ENCODE measurements around the gene NCOA7. TPM values are rescaled to one million over a fixed set of nuclear protein-coding genes. Genes with fewer than 3 reads are reported as not detected.

NCOA7 gene
- total RNA-seq, 2 experiments from 2014 or later = 58.1 to 58.5 TPM

DNA sequence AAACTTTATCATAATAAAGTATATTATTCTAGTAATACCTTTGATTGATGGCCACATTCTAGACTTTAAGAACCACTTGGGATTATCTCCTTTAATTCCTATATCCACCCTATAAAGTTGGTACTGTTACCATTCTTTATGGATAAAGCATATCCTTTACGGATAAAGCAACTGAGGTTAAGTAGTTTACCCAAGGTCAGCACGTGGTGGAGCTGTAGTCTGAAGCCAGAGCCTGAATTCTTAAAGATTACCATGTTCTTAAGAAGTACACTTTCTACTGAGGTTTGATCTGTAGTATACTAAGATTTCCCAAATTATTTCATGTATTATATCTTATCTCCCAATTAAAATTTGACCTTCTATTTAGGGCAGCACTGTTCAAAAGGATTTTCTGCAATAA is 3.0 kb upstream of the NCOA7 start:
- ChIA-PET POLR2A (no interaction called here), CTCF (interaction anchor here (1.4 kb wide), 1 partner anchor 169 kb away, joined by 3 read pairs; the partner anchor contains the start of gene HINT3)

DNA sequence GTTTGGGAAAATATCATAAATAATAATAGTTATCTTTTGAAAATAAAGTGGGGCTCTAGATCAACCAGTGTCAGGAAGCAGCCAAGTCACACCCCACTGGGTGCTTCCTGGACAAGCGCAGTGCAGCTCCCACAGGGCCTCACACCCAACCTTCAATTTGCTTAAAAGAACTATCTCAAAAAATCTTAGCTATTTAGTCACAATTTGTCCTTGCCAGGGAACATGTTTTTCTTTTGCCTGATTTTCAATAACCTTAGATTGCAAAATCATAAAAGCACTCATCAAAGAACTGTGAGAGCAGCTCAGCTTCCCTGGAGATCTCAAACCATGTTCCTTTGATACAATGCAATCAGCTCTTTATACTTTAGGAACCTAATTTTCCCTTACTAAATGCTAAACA is 1.6 kb upstream of the NCOA7 start:
- CTCF ChIA-PET = interaction anchor here (1.2 to 3.7 kb wide), 5 partner anchors 8 to 197 kb away, joined by 3 to 29 read pairs (median 11); partner anchors contain the start of genes HINT3 and TRMT11
- POLR2A ChIA-PET = interaction anchor here (0.5 to 4.5 kb wide), 6 partner anchors 8 to 488 kb away, joined by 3 to 72 read pairs (median 18); partner anchors contain the start of genes HDDC2, HINT3 and TRMT11

DNA sequence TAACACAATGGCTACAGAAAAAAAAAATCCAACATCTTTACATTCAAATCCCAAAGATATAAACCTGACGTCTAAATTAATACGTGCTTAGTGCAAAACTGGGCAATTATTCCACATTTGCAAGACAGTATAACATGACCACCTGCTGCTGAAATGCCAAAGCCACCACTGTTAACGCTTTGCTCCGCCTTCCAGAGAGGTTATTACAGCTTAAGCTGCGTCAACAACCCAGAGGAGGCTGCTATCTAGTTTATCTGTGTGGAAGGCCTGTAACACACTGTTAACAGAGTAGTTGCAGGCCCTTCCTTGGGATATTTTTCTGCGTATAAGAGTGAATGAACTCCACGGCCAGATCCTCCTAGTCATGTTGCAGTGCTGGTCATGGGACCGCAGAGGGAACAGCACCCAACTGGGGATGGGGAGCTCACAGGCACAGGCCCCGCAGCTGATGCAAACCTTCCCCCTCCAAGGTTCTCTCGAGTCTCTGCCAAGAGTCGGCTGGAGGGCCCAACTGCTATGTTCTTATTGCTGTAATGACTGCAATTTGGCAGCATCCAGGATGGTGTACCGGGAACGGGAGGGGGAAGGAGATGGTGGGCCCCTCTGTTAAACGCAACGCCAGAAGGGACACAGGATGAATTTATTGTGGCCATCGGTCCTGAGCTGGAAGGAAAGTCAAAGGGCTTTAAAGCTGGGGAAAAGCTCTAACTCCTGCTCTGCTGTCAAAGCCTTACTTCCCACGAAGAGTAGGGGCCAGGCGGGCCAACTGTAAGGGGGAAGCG is 993 bp upstream of the NCOA7 start:
- ChIA-PET CTCF (interaction anchor here (0.6 to 3.7 kb wide), 10 partner anchors 9 to 197 kb away, joined by 3 to 29 read pairs (median 6); partner anchors contain the start of genes HINT3 and TRMT11), POLR2A (interaction anchor here (0.5 to 4.5 kb wide), 10 partner anchors 8 to 489 kb away, joined by 3 to 72 read pairs (median 6); partner anchors contain the start of genes HDDC2, HINT3 and TRMT11)

DNA sequence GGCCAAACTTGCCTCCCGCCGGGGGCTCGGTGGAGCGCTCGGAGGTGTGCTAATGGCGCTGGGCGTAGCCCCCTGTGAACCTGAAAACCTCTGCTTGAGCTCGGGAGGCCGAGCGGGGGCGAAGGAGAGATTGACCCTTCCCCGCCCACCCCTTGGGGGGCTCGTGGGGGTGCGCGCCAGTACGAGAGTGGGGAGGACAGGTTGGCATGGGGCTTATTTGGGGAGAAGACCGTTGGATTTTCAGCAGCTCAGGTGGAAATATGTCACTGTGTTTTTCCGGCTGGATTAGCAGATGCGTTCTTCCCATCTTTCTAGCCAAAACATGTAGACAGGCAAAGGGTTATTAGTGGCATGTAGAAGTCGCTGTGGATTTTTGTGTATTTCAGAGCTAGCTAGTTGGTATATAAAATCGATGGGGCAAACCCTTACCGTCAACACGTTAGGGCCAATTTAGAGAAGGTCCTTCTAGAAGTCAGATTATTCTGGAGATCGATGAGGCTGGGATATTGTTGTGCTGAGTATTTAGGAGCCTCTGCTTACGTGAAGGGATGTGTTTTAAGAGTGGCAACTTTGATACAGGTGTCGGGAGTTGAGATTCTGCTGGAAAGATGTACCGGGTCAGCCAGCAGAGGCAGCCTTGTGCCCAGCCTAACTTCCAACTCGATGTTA is 525 bp downstream of the NCOA7 start:
- POLR2A ChIA-PET = interaction anchor here (0.6 to 4.5 kb wide), 9 partner anchors 10 to 490 kb away, joined by 3 to 72 read pairs (median 8); partner anchors contain the start of genes HDDC2, HINT3 and TRMT11
- CTCF ChIA-PET = interaction anchor here (0.7 to 3.7 kb wide), 12 partner anchors 10 to 489 kb away, joined by 3 to 29 read pairs (median 4); partner anchors contain the start of genes HDDC2, HINT3 and TRMT11

DNA sequence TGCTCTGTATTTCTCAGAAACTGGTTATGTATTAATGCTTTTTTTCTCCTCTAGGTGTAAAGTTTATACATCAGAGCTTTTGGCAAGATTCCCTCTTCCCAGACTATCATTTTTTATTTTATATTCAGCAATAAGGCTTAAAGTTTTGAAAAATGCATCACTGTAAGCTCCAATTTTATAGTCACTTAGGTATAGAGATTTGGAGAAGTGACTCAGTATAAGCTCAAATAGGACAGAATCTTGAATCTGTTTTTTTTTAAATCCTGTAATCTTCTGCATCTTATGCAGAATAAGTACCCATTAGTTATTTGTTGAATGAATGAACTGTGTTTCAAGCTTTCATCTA is 1.0 kb downstream of the NCOA7 start:
- ChIA-PET POLR2A (interaction anchor here (1.0 to 4.5 kb wide), 3 partner anchors 11 to 165 kb away, joined by 3 to 26 read pairs (median 8); partner anchors contain the start of gene HINT3), CTCF (interaction anchor here (0.7 to 3.7 kb wide), 5 partner anchors 11 to 195 kb away, joined by 3 to 29 read pairs (median 7); partner anchors contain the start of genes HINT3 and TRMT11)

DNA sequence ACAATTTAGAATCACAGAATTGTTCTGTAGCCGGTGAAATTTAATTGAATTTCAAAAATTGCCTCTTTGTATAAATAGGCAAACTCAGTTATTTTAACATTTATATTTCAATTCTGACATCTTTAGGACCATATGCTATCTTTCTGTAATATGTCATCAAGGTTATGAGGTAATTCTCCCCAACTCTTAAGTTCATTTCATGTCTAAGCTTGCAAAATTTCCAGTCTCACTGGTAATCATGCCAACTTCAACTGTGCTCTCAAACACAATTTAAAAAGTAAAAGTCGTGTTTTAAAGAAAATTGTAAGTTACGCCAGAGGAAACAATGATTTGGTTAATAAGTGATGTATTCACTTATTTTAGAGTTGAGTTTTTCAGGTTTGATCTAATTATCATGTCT is 1.4 kb downstream of the NCOA7 start:
- CTCF ChIA-PET = interaction anchor here (0.7 to 3.7 kb wide), 4 partner anchors 11 to 165 kb away, joined by 3 to 29 read pairs (median 5); partner anchors contain the start of gene HINT3
- POLR2A ChIA-PET = interaction anchor here (1.1 to 4.5 kb wide), 2 partner anchors 11 to 165 kb away, joined by 8 to 26 read pairs; partner anchors contain the start of gene HINT3

DNA sequence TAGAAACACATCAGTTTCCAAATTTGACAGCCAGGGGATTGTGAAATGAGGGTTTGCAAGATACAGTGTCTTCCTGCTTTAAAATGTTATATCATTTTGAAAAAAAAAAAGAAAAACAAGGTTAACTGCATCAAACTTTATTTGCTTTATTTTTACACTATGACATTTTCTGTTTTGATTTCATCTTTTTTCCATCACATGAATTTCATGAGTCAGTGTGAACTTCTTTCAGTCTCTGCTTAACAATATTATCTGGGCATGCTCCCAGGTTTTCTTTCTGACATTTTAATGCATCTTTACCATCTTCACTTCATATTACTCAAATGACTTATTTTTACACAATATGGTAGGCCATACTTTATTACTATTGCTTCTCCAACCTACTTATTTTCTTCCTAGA is 1.9 kb downstream of the NCOA7 start:
- ChIA-PET CTCF (interaction anchor here (2.3 to 3.7 kb wide), 2 partner anchors 12 to 164 kb away, joined by 7 to 29 read pairs; partner anchors contain the start of gene HINT3), POLR2A (interaction anchor here (4.5 kb wide), 1 partner anchor 164 kb away, joined by 26 read pairs; the partner anchor contains the start of gene HINT3)

DNA sequence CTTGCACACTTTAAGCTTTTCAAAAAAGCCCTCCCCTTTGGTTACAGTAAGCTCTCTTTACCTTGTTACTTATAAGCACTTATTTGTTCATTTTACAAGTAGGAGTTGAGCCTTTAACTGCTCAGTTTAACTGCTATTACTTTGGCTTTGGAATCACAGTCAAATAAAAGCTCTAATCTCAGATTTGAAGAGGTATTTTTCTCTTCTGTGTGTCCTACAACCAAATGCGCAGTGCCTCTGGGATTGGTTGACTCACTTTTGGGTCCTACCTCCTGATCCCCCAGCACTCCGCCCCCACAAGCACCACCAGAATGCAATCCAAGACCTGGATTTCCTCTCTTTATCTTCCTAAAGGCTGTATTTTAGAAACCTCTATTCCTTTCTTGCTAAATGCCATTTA is 2.5 kb downstream of the NCOA7 start:
- CTCF ChIA-PET = interaction anchor here (1.2 to 2.3 kb wide), 2 partner anchors 12 to 198 kb away, joined by 3 to 7 read pairs; no protein-coding TSS in a partner anchor
- POLR2A ChIA-PET = interaction anchor here (4.5 kb wide), 1 partner anchor 164 kb away, joined by 26 read pairs; the partner anchor contains the start of gene HINT3

DNA sequence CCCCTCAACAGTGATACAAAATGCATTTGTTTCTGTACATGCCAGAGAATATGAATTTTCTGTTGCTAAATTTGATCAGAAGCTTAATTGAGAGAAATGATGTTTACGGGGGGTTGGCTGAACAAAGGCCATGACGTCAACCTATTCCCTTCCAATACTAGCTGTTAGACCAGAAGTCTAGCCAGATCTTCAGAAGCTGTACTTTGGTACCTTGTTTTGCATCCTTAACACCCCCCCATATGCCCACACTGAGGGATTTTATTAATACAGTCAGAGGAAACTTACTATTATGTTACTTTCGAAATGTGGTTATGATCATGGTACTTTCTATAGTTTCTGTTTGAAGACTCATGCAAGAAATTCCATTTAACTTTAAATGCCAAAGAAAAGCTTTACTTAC is 3.1 kb downstream of the NCOA7 start:
- CTCF ChIA-PET = interaction anchor here (1.0 to 1.6 kb wide), 3 partner anchors 14 to 197 kb away, joined by 3 to 7 read pairs (median 3); no protein-coding TSS in a partner anchor

DNA sequence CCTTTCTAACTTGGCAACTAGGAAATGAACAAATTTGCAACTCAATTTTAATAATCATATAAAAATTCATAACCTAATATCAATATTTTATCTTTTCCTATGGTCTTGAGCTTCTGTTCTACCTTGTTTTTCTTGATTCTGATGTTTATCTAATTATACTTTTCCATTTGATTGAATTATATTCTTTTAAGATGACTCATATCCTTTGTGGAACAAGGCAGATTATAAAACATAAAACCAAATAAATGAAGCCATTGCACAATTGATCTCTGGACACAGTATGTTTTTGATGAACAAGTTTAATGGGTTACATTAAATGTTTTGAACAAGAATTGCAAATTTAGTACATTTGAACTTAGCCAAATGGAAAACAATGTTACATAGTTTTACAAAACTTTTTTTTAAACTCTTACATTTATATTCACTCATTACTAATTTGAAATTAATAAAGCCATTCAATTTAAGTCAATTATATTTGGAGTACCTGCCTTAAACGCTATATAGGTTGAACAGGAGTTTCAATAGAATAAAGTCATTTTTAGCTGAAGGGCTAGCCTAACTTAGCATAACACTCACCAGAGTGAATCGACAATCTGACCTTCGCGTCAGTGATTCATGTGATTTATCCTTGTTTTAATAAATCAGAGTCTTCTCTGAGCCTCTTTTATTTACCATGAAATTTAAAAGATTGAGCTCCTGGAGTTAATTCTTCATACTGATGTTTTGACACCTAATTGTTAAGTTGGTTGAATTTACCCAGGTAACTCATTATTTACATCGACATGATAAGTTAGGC is 3.8 kb downstream of the NCOA7 start:
- ChIA-PET CTCF (interaction anchor here (0.6 to 1.6 kb wide), 4 partner anchors 13 to 196 kb away, joined by 3 to 7 read pairs (median 4); no protein-coding TSS in a partner anchor), POLR2A (no interaction called here)

More for the DNA sequence above, 3.1 kb downstream of the NCOA7 start:
- POLR2A ChIA-PET = no interaction called here

DNA sequence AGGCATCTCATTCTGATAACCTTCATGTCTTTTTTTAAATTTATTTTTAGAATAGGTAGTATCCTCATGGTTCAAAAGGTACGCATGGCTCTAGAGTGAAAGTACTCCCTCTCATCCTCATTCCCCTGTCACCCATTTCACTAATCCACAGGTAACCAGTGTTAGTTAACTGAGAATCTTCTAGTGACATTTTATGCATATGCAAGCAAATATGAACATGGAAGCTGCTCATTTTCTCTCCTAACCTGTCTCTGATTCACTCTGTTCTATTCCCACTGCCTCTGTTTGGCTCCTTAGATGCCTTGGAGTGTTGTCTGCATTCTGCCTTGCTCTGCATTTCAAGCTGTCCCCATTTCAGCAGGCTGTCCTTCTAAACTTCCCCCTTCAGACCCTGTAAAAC is 4.5 kb downstream of the NCOA7 start:
- CTCF ChIA-PET = interaction anchor here (0.6 to 1.6 kb wide), 2 partner anchors 12 to 23 kb away, joined by 5 to 7 read pairs; no protein-coding TSS in a partner anchor
- POLR2A ChIA-PET = no interaction called here

DNA sequence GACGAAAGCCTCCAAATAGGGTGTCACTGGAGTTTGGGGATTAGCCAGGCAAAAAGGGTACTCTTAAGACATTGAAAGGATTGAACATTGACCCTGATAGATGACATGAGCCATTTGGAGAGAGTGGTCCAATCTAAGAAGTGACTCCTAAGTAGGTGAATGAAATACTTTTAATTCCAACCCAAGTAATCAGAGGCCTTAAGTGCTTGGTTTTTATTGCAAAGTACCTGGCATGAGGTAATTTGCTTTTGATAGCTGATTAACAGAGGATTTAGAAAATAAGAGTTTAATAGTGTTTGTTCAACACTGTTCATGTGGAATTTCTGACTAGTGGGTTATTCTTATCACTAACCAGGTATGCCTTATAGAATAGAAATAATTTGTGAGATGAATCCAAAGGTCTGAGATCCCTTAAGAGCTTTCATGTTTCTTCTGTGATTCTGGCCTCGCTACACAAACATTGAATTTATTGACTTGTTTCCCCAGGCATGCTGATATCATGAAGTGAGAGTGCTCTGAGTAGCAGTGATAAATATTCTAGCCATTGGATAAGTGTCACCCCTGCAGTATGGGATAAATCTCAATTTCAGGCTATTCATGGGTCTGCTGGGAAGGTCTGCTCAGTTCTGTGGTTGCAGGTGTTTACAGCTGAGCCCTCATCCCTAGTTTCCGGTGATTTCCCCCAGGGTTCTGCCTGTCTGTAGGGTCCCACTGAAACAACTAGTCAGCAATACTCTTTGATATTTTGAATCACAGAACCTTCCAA is 6.5 kb downstream of the NCOA7 start:
- POLR2A ChIA-PET = interaction anchor here (0.7 kb wide), 1 partner anchor 75 kb away, joined by 3 read pairs; no protein-coding TSS in a partner anchor
- CTCF ChIA-PET = interaction anchor here (0.7 to 1.3 kb wide), 2 partner anchors 29 to 165 kb away, joined by 3 read pairs; no protein-coding TSS in a partner anchor

DNA sequence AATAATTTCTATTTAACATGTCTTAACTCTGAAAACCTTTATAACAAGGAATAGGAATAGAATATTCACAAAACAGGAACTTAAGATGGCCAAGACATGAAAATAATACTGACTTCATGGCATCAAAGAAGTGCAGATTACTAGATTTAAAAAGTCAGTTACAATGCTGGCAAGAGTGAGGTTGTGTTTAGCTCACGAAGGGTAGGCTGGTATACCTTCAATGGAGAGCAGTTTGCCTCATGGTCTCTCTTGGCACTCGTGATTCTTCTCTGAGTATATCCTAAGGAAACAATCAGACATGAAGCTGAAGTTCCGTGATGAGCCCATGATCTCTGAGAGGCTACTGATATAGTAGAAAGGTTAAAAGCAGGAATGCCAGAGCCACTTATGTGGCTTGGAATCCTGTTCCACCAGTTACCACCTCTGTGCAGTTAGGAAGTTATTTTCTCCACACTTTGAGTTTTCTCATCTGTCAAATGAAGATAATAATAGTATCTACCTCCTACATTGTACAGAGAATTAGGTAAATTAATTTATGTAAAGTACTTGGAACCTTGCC is 7.2 kb downstream of the NCOA7 start:
- CTCF ChIA-PET = no interaction called here

DNA sequence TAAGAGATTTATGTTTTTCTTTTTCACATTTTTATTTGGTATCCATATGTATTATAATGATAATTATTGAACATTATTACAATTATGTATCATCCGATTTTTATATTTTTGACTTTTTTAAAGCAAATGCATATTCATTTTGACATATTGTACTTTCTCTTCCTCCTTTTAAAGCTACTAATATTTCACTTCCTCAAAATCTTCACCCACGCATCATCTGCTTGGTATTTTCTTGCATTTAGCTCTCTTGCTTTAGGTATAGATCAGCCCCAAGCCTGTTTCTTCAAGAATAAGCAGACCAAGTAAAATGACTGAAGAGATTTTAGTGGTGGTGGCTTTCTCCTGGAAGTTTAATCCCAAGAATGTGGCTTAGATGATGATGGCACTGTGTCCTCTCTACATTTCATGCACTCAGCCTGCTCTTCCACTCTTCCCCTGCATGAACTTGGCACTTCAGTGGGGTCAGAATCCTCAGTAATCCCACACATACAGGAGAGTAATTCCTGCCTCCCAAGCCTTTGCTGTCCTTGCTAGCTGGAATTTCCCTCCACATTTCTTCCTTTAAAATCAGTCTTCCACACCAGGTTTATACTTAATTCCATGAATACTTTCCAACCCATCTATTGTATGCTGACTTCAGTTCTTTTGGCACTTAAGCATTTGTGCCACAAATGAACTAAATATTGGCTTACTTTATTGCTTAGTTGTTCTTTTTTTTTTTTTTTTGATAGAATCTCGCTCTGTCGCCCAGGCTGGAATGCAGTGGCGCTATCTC is 8.2 kb downstream of the NCOA7 start:
- CTCF ChIA-PET = interaction anchor here (0.7 to 1.2 kb wide), 2 partner anchors 107 to 136 kb away, joined by 3 read pairs; no protein-coding TSS in a partner anchor

More for the DNA sequence above, 7.2 kb downstream of the NCOA7 start:
- POLR2A ChIA-PET = no interaction called here

DNA sequence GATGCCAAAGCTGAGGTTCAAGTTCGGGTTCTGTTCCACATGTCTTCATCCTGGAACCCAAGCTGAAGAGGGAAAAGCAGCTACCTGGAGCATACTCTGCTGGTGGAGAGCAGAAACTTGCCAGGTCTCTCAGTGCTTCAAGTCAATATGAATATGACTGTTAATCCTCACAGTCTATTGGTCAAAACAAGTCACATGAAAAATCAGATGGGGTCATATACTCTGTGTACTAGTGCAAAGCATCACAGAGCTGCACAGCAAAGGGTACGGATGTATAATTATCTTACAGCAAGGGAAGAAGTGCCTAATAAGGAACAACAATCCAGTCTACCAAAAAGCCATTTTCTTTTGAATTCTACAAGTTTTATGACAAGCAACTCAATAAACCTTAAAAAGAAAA is 11.6 kb downstream of the NCOA7 start:
- POLR2A ChIA-PET = no interaction called here
- CTCF ChIA-PET = no interaction called here

More for the DNA sequence above, 8.2 kb downstream of the NCOA7 start:
- POLR2A ChIA-PET = no interaction called here

DNA sequence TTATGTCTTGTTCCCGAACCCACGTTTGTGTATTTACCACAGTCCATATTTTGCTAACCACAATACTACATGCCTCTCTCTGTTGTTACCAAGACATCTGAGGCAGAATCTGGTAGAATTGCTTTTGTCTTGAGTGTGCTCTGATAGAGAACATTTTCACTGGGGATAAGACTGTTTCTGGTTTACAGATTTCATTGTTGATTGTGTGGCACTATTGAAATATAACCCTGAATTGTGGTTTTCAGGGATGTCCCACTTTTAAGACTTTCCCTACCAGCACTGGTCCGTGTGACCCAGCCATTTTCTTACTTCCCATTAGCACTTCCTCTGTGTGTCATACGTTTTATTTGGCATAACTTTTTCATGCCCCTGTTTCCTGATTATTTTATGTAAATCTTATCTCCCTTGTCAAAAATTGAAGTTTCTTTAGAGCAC is 12.2 kb downstream of the NCOA7 start:
- CTCF ChIA-PET = no interaction called here
- POLR2A ChIA-PET = no interaction called here

Data from activated CD8-positive, alpha-beta memory T cell treated with anti-CD3 and anti-CD28 coated beads for 36 hours (primary cell).